H1 (cell line): ENCODE results near the gene SLC26A4. TPM values are rescaled to one million over a fixed set of nuclear protein-coding genes. Genes with fewer than 3 reads are reported as not detected.

Experiments
- CTCF ChIA-PET: fragments of 300-600 bp; sonication (Branson Sonifier 250); formaldehyde crosslinking; loops from one replicate; lab custom pipeline; 2021; ENCODE audit not compliant: partially characterized antibody; lab: Charles Lee
- POLR2A ChIA-PET: fragments of 300-600 bp; sonication (Branson Sonifier 250); formaldehyde crosslinking; loops from one replicate; lab custom pipeline; 2021; ENCODE audit warnings: inconsistent platforms; ENCODE audit not compliant: partially characterized antibody; lab: Charles Lee
- DNase-seq, 2 experiments: peaks; one replicate each; pipeline versions ENCODE4 v3.0.0 to v3.0.0-alpha.2; 2010 to 2022; ENCODE audit warnings: low spot score in 2 of 2, low read depth in 1 of 2, mixed read lengths in 1 of 2
- FAIRE-seq: peaks from 2 replicates; lab custom pipeline; 2011; peaks lifted over from hg19 to GRCh38; lab: Jason Lieb, UNC
- H2AFZ ChIP-seq: 2 replicates; pipeline ENCODE4 v1.8.1; 2012; ENCODE audit warnings: low read length, inconsistent platforms
- H2AK5ac ChIP-seq: 2 replicates; pipeline ENCODE4 v1.6.1; 2013; ENCODE audit warnings: low read depth, low read length
- H2BK120ac ChIP-seq: replicated peaks from 2 replicates; pipeline ENCODE3; 2013; ENCODE audit warnings: low read depth, low read length, inconsistent platforms
- H2BK12ac ChIP-seq: 2 replicates; pipeline ENCODE4 v1.6.1; 2013; ENCODE audit warnings: low read depth, low read length
- H2BK15ac ChIP-seq: 2 replicates; pipeline ENCODE4 v1.6.1; 2013; ENCODE audit warnings: low read length
- H2BK20ac ChIP-seq: 2 replicates; pipeline ENCODE4 v1.6.1; 2013; ENCODE audit warnings: low read length
- H2BK5ac ChIP-seq: 2 replicates; pipeline ENCODE4 v1.6.1; 2013; ENCODE audit warnings: low read depth, low read length
- H3K14ac ChIP-seq: 2 replicates; pipeline ENCODE4 v1.6.1; 2013; ENCODE audit warnings: inconsistent platforms; ENCODE audit not compliant: insufficient read length
- H3K18ac ChIP-seq: 2 replicates; pipeline ENCODE4 v1.6.1; 2013; ENCODE audit warnings: low read length; ENCODE audit errors: extremely low read depth
- H3K23ac ChIP-seq: 2 replicates; pipeline ENCODE4 v1.6.1; 2013; ENCODE audit warnings: inconsistent platforms; ENCODE audit not compliant: insufficient read length
- H3K23me2 ChIP-seq: 2 replicates; pipeline ENCODE4 v1.6.1; 2013; ENCODE audit warnings: low read depth, low read length
- H3K27ac ChIP-seq: 2 replicates; pipeline ENCODE4 v1.6.1; 2011; ENCODE audit warnings: low read depth, low read length, inconsistent platforms
- H3K27me3 ChIP-seq, 4 experiments: replicated peaks in 1 of 4; 1 replicate in 1 of 4; 2 replicates in 3 of 4; pipeline versions ENCODE4 v1.6.1 to v1.8.1; 2011 to 2013; ENCODE audit warnings: low read length in 3 of 4, mild to moderate bottlenecking in 3 of 4, inconsistent platforms in 2 of 4, mixed read lengths in 2 of 4, moderate library complexity in 1 of 4; ENCODE audit not compliant: control insufficient read depth in 3 of 4, insufficient read depth in 3 of 4; ENCODE audit errors: extremely low read depth in 1 of 4
- H3K36me3 ChIP-seq, 4 experiments: 2 replicates each; pipeline versions ENCODE4 v1.6.1 to v1.8.1; 2011 to 2013; ENCODE audit warnings: mild to moderate bottlenecking in 4 of 4, low read length in 3 of 4, moderate library complexity in 2 of 4, control low read depth in 1 of 4, inconsistent platforms in 1 of 4; ENCODE audit not compliant: insufficient read depth in 4 of 4, control insufficient read depth in 2 of 4
- H3K4ac ChIP-seq: replicated peaks from 2 replicates; pipeline ENCODE3; 2013; ENCODE audit warnings: low read length, low read depth, mixed read lengths, inconsistent platforms; ENCODE audit not compliant: insufficient read length
- H3K4me1 ChIP-seq, 4 experiments: replicated peaks in 1 of 4; 1 replicate in 1 of 4; 2 replicates in 3 of 4; pipeline versions ENCODE4 v1.6.1 to v1.8.1; 2011 to 2013; ENCODE audit warnings: low read length in 3 of 4, inconsistent platforms in 2 of 4, mixed read lengths in 1 of 4; ENCODE audit not compliant: insufficient read depth in 4 of 4, control insufficient read depth in 3 of 4
- H3K4me2 ChIP-seq, 2 experiments: 2 replicates each; pipeline versions ENCODE4 v1.6.1 to v1.8.1; 2011 to 2013; ENCODE audit warnings: low read depth in 2 of 2, low read length in 2 of 2, control low read depth in 1 of 2, inconsistent platforms in 1 of 2, mild to moderate bottlenecking in 1 of 2; ENCODE audit not compliant: insufficient read depth in 1 of 2
- H3K4me3 ChIP-seq, 4 experiments: fragments of 200-600, 300-600 bp in 1 of 4; sonication (generic), shearing (Covaris generic), sonication (Bioruptor Twin) in 1 of 4; 2 replicates each; pipeline versions ENCODE4 v1.5.1 to v1.8.1; 2011 to 2016; ENCODE audit warnings: low read length in 4 of 4, low read depth in 3 of 4, control low read depth in 2 of 4, inconsistent platforms in 2 of 4, mild to moderate bottlenecking in 2 of 4, mixed read lengths in 1 of 4, moderate library complexity in 1 of 4; ENCODE audit not compliant: insufficient read depth in 2 of 4; ENCODE audit errors: extremely low read depth in 1 of 4
- H3K56ac ChIP-seq: replicated peaks from 2 replicates; pipeline ENCODE3; 2013; ENCODE audit warnings: low read depth, mild to moderate bottlenecking, mixed read lengths, low read length, inconsistent platforms; ENCODE audit not compliant: insufficient read length
- H3K79me1 ChIP-seq: 2 replicates; pipeline ENCODE4 v1.6.1; 2013; ENCODE audit warnings: low read depth, low read length, control low read depth
- H3K79me2 ChIP-seq, 2 experiments: 2 replicates each; pipeline versions ENCODE4 v1.6.1 to v1.8.1; 2012 to 2013; ENCODE audit warnings: low read length in 2 of 2, mild to moderate bottlenecking in 2 of 2, inconsistent platforms in 1 of 2; ENCODE audit not compliant: insufficient read depth in 2 of 2, control insufficient read depth in 1 of 2
- H3K9ac ChIP-seq, 4 experiments: replicated peaks in 1 of 4; 1 replicate in 1 of 4; 2 replicates in 3 of 4; pipeline versions ENCODE4 v1.6.1 to v1.8.1; 2011 to 2013; ENCODE audit warnings: low read depth in 3 of 4, low read length in 3 of 4, control low read depth in 2 of 4, mild to moderate bottlenecking in 2 of 4, moderate library complexity in 2 of 4, inconsistent platforms in 1 of 4; ENCODE audit errors: extremely low read depth in 1 of 4
- H3K9me3 ChIP-seq, 2 experiments: 2 replicates each; pipeline versions ENCODE4 v1.6.1 to v1.8.1; 2012 to 2013; ENCODE audit warnings: mild to moderate bottlenecking in 2 of 2, moderate library complexity in 2 of 2, control low read depth in 1 of 2, inconsistent platforms in 1 of 2, low read depth in 1 of 2, low read length in 1 of 2, mixed read lengths in 1 of 2; ENCODE audit not compliant: insufficient read depth in 2 of 2
- H4K20me1 ChIP-seq, 2 experiments: replicated peaks in 1 of 2; 2 replicates each; pipeline versions ENCODE3 to v1.8.1; 2011 to 2013; ENCODE audit warnings: inconsistent platforms in 2 of 2, low read length in 2 of 2, mild to moderate bottlenecking in 1 of 2; ENCODE audit not compliant: insufficient read depth in 2 of 2, control insufficient read depth in 1 of 2
- H4K5ac ChIP-seq: 2 replicates; pipeline ENCODE4 v1.6.1; 2013; ENCODE audit warnings: low read length, low read depth, mixed read lengths, inconsistent platforms; ENCODE audit not compliant: insufficient read length
- H4K8ac ChIP-seq: 2 replicates; pipeline ENCODE4 v1.8.0; 2013; ENCODE audit warnings: mild to moderate bottlenecking, moderate library complexity, low read length, inconsistent platforms; ENCODE audit not compliant: insufficient read depth; ENCODE audit errors: extremely low read depth
- H4K91ac ChIP-seq: replicated peaks from 2 replicates; pipeline ENCODE3; 2013; ENCODE audit warnings: low read length, mixed read lengths, inconsistent platforms; ENCODE audit not compliant: insufficient read length
- BACH1 ChIP-seq: IDR thresholded peaks from 2 replicates; pipeline ENCODE4 v1.6.1; 2012; ENCODE audit warnings: low read length, improper control_type of control experiment
- JUND ChIP-seq: IDR thresholded peaks from 2 replicates; pipeline ENCODE4 v1.6.1; 2011; ENCODE audit warnings: mild to moderate bottlenecking, improper control_type of control experiment, low read length
- SUZ12 ChIP-seq: fragments of 200-600 bp; sonication (generic); IDR thresholded peaks from 2 replicates; pipeline ENCODE4 v1.6.1; 2012; ENCODE audit warnings: mild to moderate bottlenecking, inconsistent platforms, low read length, moderate library complexity, mixed read lengths
- TAF7 ChIP-seq: optimal IDR thresholded peaks from 2 replicates; pipeline ENCODE3; 2011; ENCODE audit warnings: low read depth, mild to moderate bottlenecking, inconsistent platforms, low read length, moderate library complexity, borderline replicate concordance
- WGBS, 2 experiments: shearing (Covaris generic) in 1 of 2; methylation state at CpG; one replicate each; pipeline versions ENCODE4 v1.1.6 to v1.1.7; 2013 to 2015; ENCODE audit warnings: low lambda C conversion rate in 2 of 2, mixed read lengths in 2 of 2, inconsistent platforms in 1 of 2, low coverage in 1 of 2, missing lambda C conversion rate in 1 of 2; ENCODE audit not compliant: insufficient replicate concordance in 2 of 2, insufficient coverage in 1 of 2, insufficient read length in 1 of 2; ENCODE audit errors: extremely low coverage in 1 of 2, missing lambda C conversion rate in 1 of 2; 5-methylcytosine and 5-hydroxymethylcytosine counted together
- polyA plus RNA-seq, 7 experiments: library from polyadenylated mRNA; depleted of rRNA in 3 of 7; stranded (reverse) in 5 of 7; unstranded in 2 of 7; fragments of >200 nt in 5 of 7; fragments of 200-250 nt in 2 of 7; gene quantifications; 1 replicate in 5 of 7; 2 replicates in 1 of 7; 4 replicates in 1 of 7; pipeline versions ENCODE4 v1.2.1 to v1.2.3, GENCODE V29; 2011 to 2013; ENCODE audit warnings: missing spikeins in 2 of 7, mixed read lengths in 2 of 7
- total RNA-seq: library from RNA; stranded (reverse); fragmentation: NEBNext Ultra II Directional; extraction: Animal tissue kit (Norgen Biotek cat#: 25700); gene quantifications from 2 replicates; pipeline ENCODE4 v1.2.1, GENCODE V29; 2021

The SLC26A4 gene
- total and polyA plus RNA-seq, 2 of the 8 experiments (the other 6 are each of a cell fraction or from before 2014, with no cell fraction given) = 0.11 to 0.35 TPM

DNA sequence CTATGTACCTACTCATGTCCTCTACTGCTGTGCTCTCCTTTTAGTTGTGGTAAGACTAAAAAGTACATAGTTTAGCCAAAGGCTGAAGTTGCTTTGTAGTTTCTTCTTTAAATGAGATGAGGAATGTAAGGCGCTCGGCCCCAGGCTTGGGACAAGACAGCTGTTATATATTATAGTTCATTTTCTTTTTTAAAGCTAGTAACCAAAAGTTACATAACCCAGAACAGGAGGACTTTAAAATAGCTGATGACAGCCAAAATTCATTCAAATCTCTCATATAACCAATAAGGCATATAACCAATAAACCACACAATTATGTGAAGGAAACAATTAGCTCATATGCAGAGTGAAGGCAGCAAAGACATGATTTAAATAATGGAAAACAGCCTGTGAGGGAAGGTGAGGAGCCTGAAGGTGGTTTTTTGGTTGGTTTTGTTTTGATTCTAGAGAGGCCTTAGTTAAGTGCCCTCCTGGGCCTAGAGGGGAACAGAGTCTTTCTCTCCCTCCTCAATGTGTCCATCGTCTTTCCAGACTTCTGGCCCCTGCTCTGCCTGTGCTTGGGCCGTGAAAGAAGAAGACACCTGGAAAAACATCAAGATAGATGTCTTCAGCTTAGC lies 35.8 kb downstream of the SLC26A4 start:
- no peak for FAIRE-seq
- 90% methylated on average over 4 of the region's 4 CpGs; no CpG with 5 or more reads in 1 of the 2 experiments for WGBS, 2 experiments

More for the DNA sequence above, 35.8 kb downstream of the SLC26A4 start:
- H3K4me3 ChIP-seq = no peak overlapping the region
- no peak overlapping the region for H2BK12ac ChIP-seq
- H2AK5ac ChIP-seq = no peak overlapping the region
- no peak overlapping the region for H2BK20ac ChIP-seq
- no peak overlapping the region for H2BK15ac ChIP-seq
- H3K79me1 ChIP-seq = no peaks in the 10 kb centered on the region
- H4K5ac ChIP-seq = no peak overlapping the region
- TF ChIP-seq TAF7 (no peak), JUND (no peak), BACH1 (no peak), SUZ12 (no peak)
- TF ChIP-seq, all 59 proteins: peak for 0
- Histone ChIP-seq H3K27ac (no peak overlapping the region), H3K27me3 (no peaks in the 10 kb centered on the region), H4K8ac (no peak overlapping the region), H3K23me2 (no peaks in the 10 kb centered on the region), H2BK120ac (no peak overlapping the region), H2BK5ac (no peak overlapping the region), H3K36me3 (no peaks in the 10 kb centered on the region), H3K56ac (no peak overlapping the region), H3K9ac (no peak overlapping the region), H4K20me1 (no peaks in the 10 kb centered on the region), H3K79me2 (no peaks in the 10 kb centered on the region), H2AFZ (no peak overlapping the region; the same call in 1 of the 2 replicates), H3K4me2 (no peak overlapping the region), H3K4ac (no peak overlapping the region), H3K4me1 (no peaks in the 10 kb centered on the region; a peak in 1 of 7 replicates), H4K91ac (no peak overlapping the region), H3K14ac (no peak overlapping the region), H3K9me3 (no peaks in the 10 kb centered on the region), H3K23ac (no peak overlapping the region), H3K18ac (no peak overlapping the region)
- DNase-seq = no peak
- CTCF ChIA-PET = interaction anchor here (0.6 to 1.6 kb wide), 5 partner anchors 15 to 277 kb away, joined by 3 to 4 read pairs (median 3); no protein-coding TSS in a partner anchor
- POLR2A ChIA-PET = no interaction called here
